ENCODE measurements around the gene CUEDC1.

Gene CUEDC1

DNA sequence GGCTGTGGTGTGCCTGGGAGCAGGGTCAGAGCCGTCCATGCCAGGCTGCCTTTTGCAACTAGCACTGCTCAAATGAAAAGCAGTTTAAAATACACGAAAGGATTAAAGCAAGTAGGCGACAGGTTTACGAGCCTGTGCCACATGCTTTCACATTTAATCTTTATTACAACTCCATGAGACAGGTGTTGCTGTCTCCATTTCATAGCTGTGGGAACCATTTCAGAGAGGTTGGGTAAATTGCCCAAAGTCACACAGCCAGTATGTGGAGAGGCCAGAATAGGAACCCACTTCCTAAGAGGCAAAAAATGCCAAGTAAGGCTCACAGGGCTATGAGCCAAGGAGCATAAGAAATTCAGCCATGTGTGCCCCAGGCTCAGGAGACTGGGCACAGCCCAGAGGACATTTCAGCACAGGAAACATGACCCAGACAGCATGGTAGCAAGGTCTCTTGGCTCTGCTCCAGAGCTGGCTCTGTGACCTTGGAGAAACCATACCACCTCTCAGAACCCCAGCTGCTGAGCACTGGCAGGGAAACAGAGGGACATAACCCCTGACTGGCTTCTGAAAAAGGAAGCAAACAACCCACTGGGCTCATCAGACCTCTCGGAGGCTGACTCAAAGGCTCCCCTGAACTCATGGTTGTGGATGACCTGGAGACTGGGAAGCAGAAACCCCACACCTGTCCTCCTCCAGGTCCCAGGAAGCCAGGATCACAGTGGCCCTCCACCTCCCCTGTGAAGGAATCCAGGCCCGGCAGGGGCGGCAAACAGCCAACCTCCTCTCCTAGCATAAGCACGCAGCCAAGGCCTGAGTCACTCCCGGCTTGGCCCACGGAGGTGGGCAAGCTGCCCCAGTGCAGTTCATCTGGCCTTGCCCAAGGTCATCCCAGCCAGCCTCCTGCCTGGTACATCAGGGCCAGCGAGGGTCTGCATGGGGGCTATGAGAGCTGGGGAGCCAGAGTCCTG is 65.0 kb downstream of the CUEDC1 start:
- no peak for TF ChIP-seq POLR2AphosphoS5 (IDR thresholded peaks at IDR 0.05; ENCODE audit: borderline replicate concordance, low read depth, low read length)
- no peak for TF ChIP-seq EZH2 (IDR thresholded peaks at IDR 0.05)
- no peak for TF ChIP-seq FOXP2 (optimal IDR thresholded peaks at IDR 0.05; ENCODE audit: control extremely low read depth, extremely low read length, insufficient read depth)
- Histone ChIP-seq H3K4me3 (no peak overlapping the region), H3K9ac (ENCODE audit: insufficient read length) (no peak overlapping the region), H3K36me3 (ENCODE audit: insufficient read depth, low read length) (peaks cover under 1% of the 10 kb centered on the region; the same call in 1 of the 2 replicates), H3K27ac (no peak overlapping the region), H3K9me3 (ENCODE audit: low read depth, low read length) (no peaks in the 10 kb centered on the region)
- no peak for DNase-seq (ENCODE audit: low read depth, low spot score)

DNA sequence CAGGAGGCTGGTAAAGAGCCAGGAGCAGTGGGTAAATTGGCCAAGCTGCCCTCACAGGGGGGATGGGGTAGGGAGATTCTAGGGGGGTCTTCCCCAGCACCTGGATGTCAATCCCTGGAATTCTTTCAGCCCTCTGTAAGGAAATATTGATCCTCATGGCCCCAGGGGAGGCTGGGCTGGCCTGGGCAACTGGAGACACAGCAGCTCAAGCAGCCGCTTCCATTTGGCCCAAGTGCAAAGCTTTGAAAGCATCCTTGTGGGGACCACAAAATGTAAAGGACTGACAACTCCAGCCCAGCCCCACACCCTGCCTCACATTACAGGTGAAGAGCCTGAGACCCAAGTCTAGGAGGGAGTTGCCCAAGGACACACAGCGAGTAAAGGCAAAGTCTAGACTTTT is 66.0 kb downstream of the CUEDC1 start:
- Histone ChIP-seq H3K36me3 (ENCODE audit: insufficient read depth, low read length) (peaks cover 9% of the 10 kb centered on the region; the same call in 1 of the 2 replicates), H3K27ac (no peak overlapping the region), H3K9me3 (ENCODE audit: low read depth, low read length) (no peaks in the 10 kb centered on the region), H3K4me3 (no peak overlapping the region), H3K9ac (ENCODE audit: insufficient read length) (no peak overlapping the region)
- DNase-seq (ENCODE audit: low read depth, low spot score), result no peak
- no peak for TF ChIP-seq FOXP2 (optimal IDR thresholded peaks at IDR 0.05; ENCODE audit: control extremely low read depth, extremely low read length, insufficient read depth)
- TF ChIP-seq EZH2 (IDR thresholded peaks at IDR 0.05), result no peak
- TF ChIP-seq POLR2AphosphoS5 (IDR thresholded peaks at IDR 0.05; ENCODE audit: borderline replicate concordance, low read depth, low read length), result no peak

DNA sequence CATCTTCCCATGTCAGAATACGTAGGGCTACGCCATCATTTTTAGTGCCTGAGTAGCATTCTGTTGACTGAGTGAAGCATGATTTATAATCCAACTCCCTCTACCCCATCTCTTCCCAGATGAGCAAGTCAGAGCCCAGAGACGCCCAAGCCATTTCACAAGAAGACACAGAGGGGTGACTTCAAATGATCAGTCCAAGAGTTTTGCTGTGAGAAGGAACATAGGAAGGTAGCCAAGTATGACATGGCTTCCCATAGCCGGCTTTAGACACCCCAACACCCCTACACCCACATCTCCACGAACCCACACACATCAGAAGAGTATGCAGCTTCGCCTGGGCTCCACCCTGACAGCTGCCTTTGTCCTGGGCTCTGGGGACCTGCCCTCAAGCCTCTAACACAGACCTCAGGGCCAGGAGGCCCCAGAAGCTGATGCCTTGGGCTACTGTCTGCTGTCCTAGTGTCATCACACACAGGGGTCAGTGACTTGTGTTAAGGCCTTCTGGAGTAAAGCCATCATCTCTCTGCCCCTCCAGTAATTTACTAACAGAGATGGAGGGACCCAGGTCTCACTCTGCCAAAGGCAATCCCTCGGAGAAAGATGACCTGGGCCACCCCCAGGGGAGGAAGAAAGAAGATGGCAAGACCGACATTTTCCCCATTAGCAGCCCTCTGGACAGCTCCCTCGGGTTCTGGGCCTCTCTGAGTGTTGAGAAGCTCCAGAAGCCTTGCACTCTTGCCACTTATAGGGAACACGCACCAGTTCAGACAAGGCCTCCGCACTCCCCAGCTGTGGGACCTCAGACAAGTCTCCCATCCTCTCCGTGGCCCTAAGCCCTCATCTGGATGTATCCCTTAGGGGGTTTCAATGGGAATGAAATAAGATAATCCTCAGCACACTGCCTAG is 66.6 kb downstream of the CUEDC1 start:
- Histone ChIP-seq H3K9ac (ENCODE audit: insufficient read length) (no peak overlapping the region), H3K9me3 (ENCODE audit: low read depth, low read length) (no peaks in the 10 kb centered on the region), H3K36me3 (ENCODE audit: insufficient read depth, low read length) (peaks cover 13% of the 10 kb centered on the region; the same call in 1 of the 2 replicates), H3K27ac (no peak overlapping the region), H3K4me3 (no peak overlapping the region)
- no peak for DNase-seq (ENCODE audit: low read depth, low spot score)
- TF ChIP-seq EZH2 (IDR thresholded peaks at IDR 0.05), result no peak
- TF ChIP-seq FOXP2 (optimal IDR thresholded peaks at IDR 0.05; ENCODE audit: control extremely low read depth, extremely low read length, insufficient read depth), result no peak
- TF ChIP-seq POLR2AphosphoS5 (IDR thresholded peaks at IDR 0.05; ENCODE audit: borderline replicate concordance, low read depth, low read length), result no peak

DNA sequence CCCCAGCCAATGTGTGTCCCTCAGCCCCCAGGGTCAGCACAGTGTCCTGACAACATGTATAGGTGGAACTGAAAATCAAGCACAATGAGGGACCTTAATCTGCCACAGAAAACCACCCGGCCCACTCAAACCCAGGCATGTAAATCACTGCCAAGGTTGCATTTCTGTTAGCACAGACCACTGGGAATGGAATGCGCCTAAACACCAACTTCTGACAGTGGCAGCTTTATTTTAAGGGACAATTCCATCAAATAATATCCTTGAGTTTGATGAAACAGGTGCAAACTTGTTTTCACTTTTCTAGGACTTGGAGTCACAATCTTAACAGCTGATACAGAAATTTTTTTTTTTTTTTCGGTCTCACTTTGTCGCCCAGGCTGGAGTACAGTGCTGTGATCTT is 68.1 kb downstream of the CUEDC1 start:
- no peak overlapping the region for H3K27ac ChIP-seq
- no peak for DNase-seq (ENCODE audit: low read depth, low spot score)
- H3K9ac ChIP-seq (ENCODE audit: insufficient read length), result no peak overlapping the region
- H3K36me3 ChIP-seq (ENCODE audit: insufficient read depth, low read length), result peaks cover 24% of the 10 kb centered on the region; the same call in 1 of the 2 replicates
- TF ChIP-seq EZH2 (IDR thresholded peaks at IDR 0.05), result no peak
- TF ChIP-seq FOXP2 (optimal IDR thresholded peaks at IDR 0.05; ENCODE audit: control extremely low read depth, extremely low read length, insufficient read depth), result no peak
- TF ChIP-seq POLR2AphosphoS5 (IDR thresholded peaks at IDR 0.05; ENCODE audit: borderline replicate concordance, low read depth, low read length), result no peak
- H3K9me3 ChIP-seq (ENCODE audit: low read depth, low read length), result no peaks in the 10 kb centered on the region
- no peak overlapping the region for H3K4me3 ChIP-seq

DNA sequence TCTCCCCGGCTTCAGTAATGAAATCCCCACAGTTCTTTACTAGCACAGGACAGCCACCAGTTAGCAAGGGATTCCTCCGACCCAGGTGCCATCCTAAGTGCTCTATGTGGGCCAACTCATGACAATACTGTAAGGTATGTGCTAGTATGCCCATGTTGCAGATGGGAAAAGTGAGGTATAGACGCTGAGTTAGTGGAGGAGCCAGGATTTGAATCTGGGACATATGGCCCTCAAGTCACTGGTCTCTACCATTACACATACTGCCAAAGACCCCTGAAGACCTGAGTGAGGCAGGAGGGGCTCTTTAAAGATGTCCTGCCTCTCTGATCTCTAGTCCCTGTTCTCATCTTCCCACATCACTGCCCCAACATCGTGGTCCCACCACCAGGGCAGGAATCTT is 69.2 kb downstream of the CUEDC1 start:
- Histone ChIP-seq H3K9me3 (ENCODE audit: low read depth, low read length) (no peaks in the 10 kb centered on the region), H3K9ac (ENCODE audit: insufficient read length) (no peak overlapping the region), H3K4me3 (no peak overlapping the region), H3K36me3 (ENCODE audit: insufficient read depth, low read length) (peaks cover 24% of the 10 kb centered on the region; the same call in 1 of the 2 replicates), H3K27ac (no peak overlapping the region)
- TF ChIP-seq FOXP2 (optimal IDR thresholded peaks at IDR 0.05; ENCODE audit: control extremely low read depth, extremely low read length, insufficient read depth) (no peak), POLR2AphosphoS5 (IDR thresholded peaks at IDR 0.05; ENCODE audit: borderline replicate concordance, low read depth, low read length) (no peak), EZH2 (IDR thresholded peaks at IDR 0.05) (no peak)
- no peak for DNase-seq (ENCODE audit: low read depth, low spot score)

DNA sequence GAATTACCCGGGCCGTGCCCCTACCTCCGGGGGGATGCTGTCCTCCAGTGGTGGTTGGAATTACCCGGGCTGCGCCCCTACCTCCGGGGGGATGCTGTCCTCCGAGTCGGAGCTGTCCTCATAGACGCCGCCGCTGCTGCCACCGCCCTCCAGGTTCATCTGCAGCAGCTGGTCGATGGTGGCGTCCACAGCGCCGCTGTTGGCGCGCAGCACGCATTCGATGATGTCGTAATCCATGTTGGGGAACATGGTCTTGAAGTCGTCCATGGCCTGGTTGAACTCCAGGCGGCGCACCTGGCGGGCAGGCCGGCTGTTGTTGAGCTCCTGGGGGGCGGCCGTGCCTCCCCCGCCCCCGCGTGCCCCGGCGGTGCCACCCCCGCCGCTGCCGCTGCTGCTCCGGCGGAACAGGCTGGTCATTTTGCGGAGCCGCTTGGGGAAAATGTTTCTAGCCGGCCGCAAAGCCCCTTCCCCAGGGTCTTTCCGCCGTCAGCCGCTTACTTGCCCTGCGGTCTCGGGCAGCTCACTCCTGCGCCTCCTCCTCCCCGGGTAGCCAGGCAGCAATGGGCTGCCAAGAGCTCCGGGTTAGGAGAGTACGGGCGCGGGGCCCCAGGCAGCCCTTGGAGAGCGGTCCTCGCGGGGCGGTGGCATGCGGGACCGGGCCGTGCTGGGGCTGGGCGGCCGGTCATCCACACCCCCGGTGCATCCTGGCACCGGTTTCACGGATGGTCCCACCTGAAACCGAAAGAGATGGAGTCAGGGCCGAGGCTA is 69.9 kb downstream of the CUEDC1 start:
- H3K9ac ChIP-seq (ENCODE audit: insufficient read length), result no peak overlapping the region
- TF ChIP-seq FOXP2 (optimal IDR thresholded peaks at IDR 0.05; ENCODE audit: control extremely low read depth, extremely low read length, insufficient read depth) (no peak), EZH2 (IDR thresholded peaks at IDR 0.05) (no peak), POLR2AphosphoS5 (IDR thresholded peaks at IDR 0.05; ENCODE audit: borderline replicate concordance, low read depth, low read length) (no peak)
- no peak overlapping the region for H3K4me3 ChIP-seq
- H3K36me3 ChIP-seq (ENCODE audit: insufficient read depth, low read length), result peaks cover 24% of the 10 kb centered on the region; the same call in 1 of the 2 replicates
- no peak for DNase-seq (ENCODE audit: low read depth, low spot score)
- H3K27ac ChIP-seq, result no peak overlapping the region
- H3K9me3 ChIP-seq (ENCODE audit: low read depth, low read length), result no peaks in the 10 kb centered on the region

DNA sequence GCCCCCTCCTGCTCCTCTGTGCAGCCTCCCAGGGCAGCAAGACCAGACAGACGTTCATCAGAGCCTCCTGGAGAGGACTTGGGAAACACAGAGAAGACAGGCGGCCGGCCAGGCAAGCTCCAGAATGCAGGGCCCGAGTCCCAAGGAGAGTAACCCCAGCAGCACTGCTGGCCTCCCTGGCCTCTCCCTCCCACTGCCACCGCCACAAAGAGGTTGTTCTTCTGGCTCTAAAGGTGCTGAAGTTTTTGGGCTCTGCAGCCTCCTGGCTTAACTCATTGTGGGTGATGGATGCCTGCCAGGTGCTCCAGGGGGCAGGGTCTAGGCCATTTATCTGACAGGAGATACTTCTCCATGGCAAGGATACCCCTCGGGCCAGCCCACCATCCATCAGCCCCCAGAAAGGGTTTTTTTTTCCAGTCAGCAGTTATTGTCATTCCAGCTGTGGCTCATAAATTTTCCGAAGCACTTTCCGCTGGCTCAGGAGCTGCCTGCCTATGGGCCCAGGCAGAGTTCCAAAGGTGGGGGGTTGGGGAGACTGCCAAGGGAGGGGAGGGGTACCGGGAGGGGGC is 73.3 kb downstream of the CUEDC1 start:
- Histone ChIP-seq H3K9ac (ENCODE audit: insufficient read length) (peak overlapping the region; percentile 22), H3K36me3 (ENCODE audit: insufficient read depth, low read length) (peaks cover 32% of the 10 kb centered on the region), H3K27ac (peak overlapping the region; percentile 90), H3K4me3 (peak overlapping the region; percentile 42), H3K9me3 (ENCODE audit: low read depth, low read length) (no peaks in the 10 kb centered on the region)
- TF ChIP-seq POLR2AphosphoS5 (IDR thresholded peaks at IDR 0.05; ENCODE audit: borderline replicate concordance, low read depth, low read length) (peak; percentile 30; the same call in 1 of the 2 replicates), EZH2 (IDR thresholded peaks at IDR 0.05) (no peak)
- DNase-seq (ENCODE audit: low read depth, low spot score), result no peak
